ENCODE measurements around the gene UNC45A. TPM values are rescaled to one million over a fixed set of nuclear protein-coding genes. Genes with fewer than 3 reads are reported as not detected.
A peak's percentile ranks its signal among the peaks of the same experiment; 100 is the strongest.

Gene UNC45A
- total and polyA plus RNA-seq, 2 donors (not counting 1 experiment from before 2014, with no cell fraction given), result 56.3 to 79.0 TPM

DNA sequence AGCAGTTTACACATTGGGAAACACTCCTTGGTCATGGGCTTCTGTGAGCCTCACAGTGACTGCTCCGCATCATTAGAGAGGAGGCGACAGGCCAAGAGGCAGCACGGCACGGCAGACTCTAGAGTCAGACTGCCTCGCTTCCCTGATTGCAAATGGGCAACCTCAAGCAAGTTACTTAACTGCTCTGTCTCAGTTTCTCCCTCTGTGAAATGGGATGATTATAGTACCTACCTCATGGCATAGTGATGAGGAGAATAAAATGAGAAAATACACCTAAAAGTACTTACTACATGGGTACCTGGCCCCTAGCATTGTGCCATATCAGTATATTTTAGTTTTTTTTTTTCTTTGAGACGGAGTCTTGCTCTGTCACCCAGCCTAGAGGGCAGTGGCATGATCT is 15.6 kb downstream of the UNC45A start:
- Histone ChIP-seq H3K9ac (ENCODE audit: low read length) (no peak overlapping the region), H3K9me3 (ENCODE audit: control extremely low read depth in 1 of 3, control insufficient read depth in 2 of 3, insufficient read depth in 1 of 3, low read length in 2 of 3) (no peaks in the 10 kb centered on the region), H4K20me1 (ENCODE audit: control insufficient read depth, insufficient read depth, low read length, poor library complexity, severe bottlenecking) (peaks cover 5% of the 10 kb centered on the region), H3K4me1 (ENCODE audit: control insufficient read depth in 2 of 2, insufficient read depth in 2 of 2, low read length in 2 of 2) (peaks cover 8 to 12% of the 10 kb centered on the region in 2 donors), H3K27ac (ENCODE audit: low read length in 2 of 2) (no peak overlapping the region), H3K79me2 (ENCODE audit: control insufficient read depth, insufficient read depth, low read length) (peaks cover 5% of the 10 kb centered on the region), H3K4me2 (replicated peaks; ENCODE audit: low read depth, low read length, poor library complexity, severe bottlenecking) (no peak overlapping the region), H3K27me3 (replicated peaks in 1 of 4; ENCODE audit: control extremely low read depth in 1 of 4, control insufficient read depth in 3 of 4, insufficient read depth in 4 of 4, low read length in 3 of 4) (no peaks in the 10 kb centered on the region), H3K36me3 (replicated peaks in 1 of 2; ENCODE audit: control extremely low read depth in 1 of 2, control insufficient read depth in 1 of 2, extremely low read depth in 1 of 2, insufficient read depth in 2 of 2, low read length in 1 of 2) (peaks cover 0 to 55% of the 10 kb centered on the region in 2 experiments), H3K4me3 (ENCODE audit: control extremely low read depth in 1 of 5, extremely low read depth in 1 of 5, insufficient read depth in 1 of 5, low read depth in 2 of 5, low read length in 4 of 5) (no peak overlapping the region), H2AFZ (ENCODE audit: insufficient read depth, low read depth, low read length, poor library complexity, severe bottlenecking) (no peak overlapping the region)
- no peak for ATAC-seq (ENCODE audit: low read depth)
- intact Hi-C loops (cut with micrococcal nuclease), result no loop called here
- ChIA-PET POLR2A (no interaction called here), CTCF (interaction anchor here (1.4 kb wide), 1 partner anchor 19 kb away, joined by 6 read pairs; the partner anchor contains the start of gene HDDC3)
- TF ChIP-seq EZH2 (IDR thresholded peaks at IDR 0.05; ENCODE audit: borderline replicate concordance, insufficient read depth, low read depth, low read length, poor library complexity, severe bottlenecking), result no peak
- TF ChIP-seq, protein P1, sequence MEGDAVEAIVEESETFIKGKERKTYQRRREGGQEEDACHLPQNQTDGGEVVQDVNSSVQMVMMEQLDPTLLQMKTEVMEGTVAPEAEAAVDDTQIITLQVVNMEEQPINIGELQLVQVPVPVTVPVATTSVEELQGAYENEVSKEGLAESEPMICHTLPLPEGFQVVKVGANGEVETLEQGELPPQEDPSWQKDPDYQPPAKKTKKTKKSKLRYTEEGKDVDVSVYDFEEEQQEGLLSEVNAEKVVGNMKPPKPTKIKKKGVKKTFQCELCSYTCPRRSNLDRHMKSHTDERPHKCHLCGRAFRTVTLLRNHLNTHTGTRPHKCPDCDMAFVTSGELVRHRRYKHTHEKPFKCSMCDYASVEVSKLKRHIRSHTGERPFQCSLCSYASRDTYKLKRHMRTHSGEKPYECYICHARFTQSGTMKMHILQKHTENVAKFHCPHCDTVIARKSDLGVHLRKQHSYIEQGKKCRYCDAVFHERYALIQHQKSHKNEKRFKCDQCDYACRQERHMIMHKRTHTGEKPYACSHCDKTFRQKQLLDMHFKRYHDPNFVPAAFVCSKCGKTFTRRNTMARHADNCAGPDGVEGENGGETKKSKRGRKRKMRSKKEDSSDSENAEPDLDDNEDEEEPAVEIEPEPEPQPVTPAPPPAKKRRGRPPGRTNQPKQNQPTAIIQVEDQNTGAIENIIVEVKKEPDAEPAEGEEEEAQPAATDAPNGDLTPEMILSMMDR (IDR thresholded peaks at IDR 0.05), result no peak
- H3K4me1 Mint-ChIP-seq, result peaks cover 10% of the 10 kb centered on the region
- no peaks in the 10 kb centered on the region for H3K9me3 Mint-ChIP-seq (ENCODE audit: insufficient read depth)
- no peaks in the 10 kb centered on the region for H3K27me3 Mint-ChIP-seq
- DNase-seq, result no peak
- H3K27ac Mint-ChIP-seq, result no peak overlapping the region
- WGBS (ENCODE audit: insufficient coverage), result 100% methylated on average over 4 of the region's 6 CpGs
- no peak overlapping the region for H3K4me3 Mint-ChIP-seq

DNA sequence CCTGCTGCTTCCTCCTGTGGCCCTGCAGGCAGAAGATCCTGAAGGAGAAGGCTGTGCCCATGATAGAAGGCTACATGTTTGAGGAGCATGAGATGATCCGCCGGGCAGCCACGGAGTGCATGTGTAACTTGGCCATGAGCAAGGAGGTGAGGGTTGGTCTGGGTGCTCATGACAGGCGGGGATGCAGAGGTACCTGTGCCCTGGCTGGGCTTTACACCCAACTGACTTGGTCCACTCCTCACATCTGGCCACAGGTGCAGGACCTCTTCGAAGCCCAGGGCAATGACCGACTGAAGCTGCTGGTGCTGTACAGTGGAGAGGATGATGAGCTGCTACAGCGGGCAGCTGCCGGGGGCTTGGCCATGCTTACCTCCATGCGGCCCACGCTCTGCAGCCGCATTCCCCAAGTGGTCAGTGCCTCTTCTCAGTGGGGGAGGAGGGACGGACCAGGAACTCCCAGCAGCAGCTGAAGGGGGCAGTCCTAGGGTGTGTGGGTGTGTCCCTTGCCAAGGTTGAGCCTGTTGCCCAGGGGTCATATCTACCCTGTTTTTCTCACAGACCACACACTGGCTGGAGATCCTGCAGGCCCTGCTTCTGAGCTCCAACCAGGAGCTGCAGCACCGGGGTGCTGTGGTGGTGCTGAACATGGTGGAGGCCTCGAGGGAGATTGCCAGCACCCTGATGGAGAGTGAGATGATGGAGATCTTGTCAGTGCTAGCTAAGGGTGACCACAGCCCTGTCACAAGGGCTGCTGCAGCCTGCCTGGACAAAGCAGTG is 18.0 kb downstream of the UNC45A start:
- H3K36me3 ChIP-seq (replicated peaks in 1 of 2; ENCODE audit: control extremely low read depth in 1 of 2, control insufficient read depth in 1 of 2, extremely low read depth in 1 of 2, insufficient read depth in 2 of 2, low read length in 1 of 2), result peaks cover 0 to 40% of the 10 kb centered on the region in 2 experiments
- peaks cover 13% of the 10 kb centered on the region for H3K79me2 ChIP-seq (ENCODE audit: control insufficient read depth, insufficient read depth, low read length)
- H3K27ac ChIP-seq (ENCODE audit: low read length in 2 of 2), result no peak overlapping the region
- intact Hi-C loops (cut with micrococcal nuclease), result no loop called here
- no peaks in the 10 kb centered on the region for H3K27me3 Mint-ChIP-seq
- peak overlapping the region; percentile 39 for H3K4me3 Mint-ChIP-seq
- no peak overlapping the region for H3K4me3 ChIP-seq (ENCODE audit: control extremely low read depth in 1 of 5, extremely low read depth in 1 of 5, insufficient read depth in 1 of 5, low read depth in 2 of 5, low read length in 4 of 5)
- 96% methylated on average over 13 of the region's 14 CpGs for WGBS (ENCODE audit: insufficient coverage)
- H3K9me3 ChIP-seq (ENCODE audit: control extremely low read depth in 1 of 3, control insufficient read depth in 2 of 3, insufficient read depth in 1 of 3, low read length in 2 of 3), result no peaks in the 10 kb centered on the region
- no peak overlapping the region for H3K9ac ChIP-seq (ENCODE audit: low read length)
- H3K27me3 ChIP-seq (replicated peaks in 1 of 4; ENCODE audit: control extremely low read depth in 1 of 4, control insufficient read depth in 3 of 4, insufficient read depth in 4 of 4, low read length in 3 of 4), result no peaks in the 10 kb centered on the region
- no peak for DNase-seq
- POLR2A ChIA-PET, result no interaction called here
- no peak for ATAC-seq (ENCODE audit: low read depth)
- H3K4me1 Mint-ChIP-seq, result peaks cover 21% of the 10 kb centered on the region
- no peak overlapping the region for H2AFZ ChIP-seq (ENCODE audit: insufficient read depth, low read depth, low read length, poor library complexity, severe bottlenecking)
- CTCF ChIA-PET, result interaction anchor here (1.8 to 8.7 kb wide), 3 partner anchors 13 to 20 kb away, joined by 7 to 118 read pairs (median 7); partner anchors contain the start of genes HDDC3 and UNC45A
- H3K4me1 ChIP-seq (ENCODE audit: control insufficient read depth in 2 of 2, insufficient read depth in 2 of 2, low read length in 2 of 2), result peaks cover 16 to 24% of the 10 kb centered on the region in 2 donors
- no peaks in the 10 kb centered on the region for H3K9me3 Mint-ChIP-seq (ENCODE audit: insufficient read depth)
- H3K4me2 ChIP-seq (replicated peaks; ENCODE audit: low read depth, low read length, poor library complexity, severe bottlenecking), result no peak overlapping the region
- H3K27ac Mint-ChIP-seq, result peak overlapping the region; percentile 53
- TF ChIP-seq EZH2 (IDR thresholded peaks at IDR 0.05; ENCODE audit: borderline replicate concordance, insufficient read depth, low read depth, low read length, poor library complexity, severe bottlenecking), result no peak
- TF ChIP-seq, protein P1 (IDR thresholded peaks at IDR 0.05), result no peak
- peaks cover 12% of the 10 kb centered on the region for H4K20me1 ChIP-seq (ENCODE audit: control insufficient read depth, insufficient read depth, low read length, poor library complexity, severe bottlenecking)
